ENCODE measurements around the gene CCNI.
"Not testable (repeated sequence)": the region's sequence is repeated elsewhere in the genome, so short reads cannot be mapped to it uniquely, and the experiment has no call there.

Gene CCNI

DNA sequence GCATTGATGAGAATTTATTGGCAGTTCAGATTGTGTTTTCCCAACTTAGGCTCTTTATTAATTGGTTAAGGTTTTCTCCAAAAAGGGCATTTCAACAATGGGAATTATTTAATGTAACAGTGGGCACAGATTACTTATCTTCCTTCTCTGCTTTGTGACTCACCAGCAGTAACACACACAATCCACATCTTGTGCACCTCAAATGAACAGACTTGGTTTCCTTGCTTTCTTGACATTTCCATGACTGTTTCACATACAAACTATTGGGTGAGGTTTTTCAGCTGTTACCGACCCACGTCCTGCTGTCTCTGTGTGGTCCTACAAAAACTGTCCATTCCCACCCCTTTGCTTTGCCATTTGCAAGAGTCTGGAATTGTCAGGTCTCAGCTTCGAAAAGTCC lies 38.1 kb downstream of the CCNI start:
- H3K27ac Mint-ChIP-seq, result no peak overlapping the region
- H3K4me3 Mint-ChIP-seq, result no peak overlapping the region
- no peaks in the 10 kb centered on the region for H3K9me3 Mint-ChIP-seq
- peaks cover 10% of the 10 kb centered on the region for H3K4me1 Mint-ChIP-seq (ENCODE audit: low read depth)
- H3K36me3 Mint-ChIP-seq (ENCODE audit: low read depth), result peaks cover 69% of the 10 kb centered on the region
- H3K27me3 Mint-ChIP-seq, result no peaks in the 10 kb centered on the region

GRCh38 chr4:77037168-77037567 lies 38.6 kb downstream of the CCNI start:
- peaks cover 14% of the 10 kb centered on the region for H3K4me1 Mint-ChIP-seq (ENCODE audit: low read depth)
- H3K4me3 Mint-ChIP-seq, H3K9me3 Mint-ChIP-seq, H3K27ac Mint-ChIP-seq, H3K27me3 Mint-ChIP-seq: not testable (repeated sequence)
- H3K36me3 Mint-ChIP-seq (ENCODE audit: low read depth), result peaks cover 74% of the 10 kb centered on the region

DNA sequence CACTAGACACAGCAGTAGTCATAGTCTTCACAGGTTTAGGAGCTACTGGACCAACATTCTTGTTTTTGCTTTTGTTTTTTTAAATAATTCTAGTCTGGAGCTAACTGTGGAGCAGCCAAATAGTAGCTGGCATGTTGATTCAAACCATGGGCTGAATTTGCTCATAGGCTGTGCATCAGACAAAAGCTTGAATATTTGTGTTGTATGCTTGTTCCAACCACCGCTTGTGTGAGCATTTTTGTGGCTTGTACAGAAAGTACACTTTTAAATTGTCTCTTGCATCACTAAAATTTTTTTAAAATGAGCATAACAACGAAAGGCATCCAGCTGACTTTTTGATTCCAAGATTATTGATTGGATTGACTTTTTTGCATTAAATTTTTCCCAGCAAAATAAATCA lies 39.6 kb downstream of the CCNI start:
- Mint-ChIP-seq H3K27ac (no peak overlapping the region), H3K9me3 (no peaks in the 10 kb centered on the region), H3K4me3 (no peak overlapping the region), H3K27me3 (no peaks in the 10 kb centered on the region), H3K36me3 (ENCODE audit: low read depth) (peaks cover 78% of the 10 kb centered on the region), H3K4me1 (ENCODE audit: low read depth) (peaks cover 21% of the 10 kb centered on the region)

DNA sequence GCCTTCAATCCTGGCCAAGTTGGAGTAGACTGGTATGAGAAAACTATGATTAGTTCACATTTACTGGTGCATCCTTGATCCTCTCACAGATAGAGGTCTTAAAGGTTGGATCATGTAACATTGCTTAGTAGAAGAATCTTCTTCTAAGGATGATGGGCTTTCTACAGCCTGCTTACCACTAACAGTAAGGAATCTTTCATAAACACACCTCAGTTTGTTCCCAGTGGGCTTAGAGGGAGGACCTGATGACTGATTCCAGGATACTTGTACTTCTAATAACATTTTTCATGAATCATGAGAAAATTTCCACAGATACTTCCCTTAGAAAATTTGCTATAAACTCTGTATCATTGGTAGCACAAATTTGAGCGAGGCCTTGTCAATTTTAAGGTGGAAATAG lies 40.6 kb downstream of the CCNI start:
- no peaks in the 10 kb centered on the region for H3K9me3 Mint-ChIP-seq
- H3K36me3 Mint-ChIP-seq (ENCODE audit: low read depth), result peaks cover 79% of the 10 kb centered on the region
- no peaks in the 10 kb centered on the region for H3K27me3 Mint-ChIP-seq
- no peak overlapping the region for H3K27ac Mint-ChIP-seq
- H3K4me1 Mint-ChIP-seq (ENCODE audit: low read depth), result peaks cover 22% of the 10 kb centered on the region
- H3K4me3 Mint-ChIP-seq, result no peak overlapping the region

DNA sequence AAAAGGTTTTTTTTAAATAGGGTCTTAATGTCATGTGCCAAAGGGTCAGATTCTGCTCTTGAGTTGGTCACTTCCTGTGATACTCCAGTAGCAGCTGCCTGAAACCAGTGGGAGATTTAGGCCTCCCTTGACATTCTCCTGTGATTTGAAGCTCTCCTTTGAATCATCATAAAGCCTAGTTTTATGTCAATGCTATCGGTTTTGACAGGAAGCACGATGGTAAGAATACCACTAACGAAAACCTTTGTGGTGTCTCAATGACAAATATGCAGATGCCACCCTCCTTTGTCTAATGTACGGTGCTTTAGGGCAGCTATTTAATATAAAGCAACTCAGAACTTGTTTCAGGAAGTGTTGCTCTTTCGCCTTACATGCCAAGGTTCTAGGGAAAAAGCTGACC lies 44.2 kb downstream of the CCNI start:
- no peaks in the 10 kb centered on the region for H3K9me3 Mint-ChIP-seq
- no peaks in the 10 kb centered on the region for H3K27me3 Mint-ChIP-seq
- peaks cover 49% of the 10 kb centered on the region for H3K4me1 Mint-ChIP-seq (ENCODE audit: low read depth)
- peak overlapping the region; percentile 42 for H3K27ac Mint-ChIP-seq
- no peak overlapping the region for H3K4me3 Mint-ChIP-seq
- H3K36me3 Mint-ChIP-seq (ENCODE audit: low read depth), result peaks cover 75% of the 10 kb centered on the region

- H3K9me3 Mint-ChIP-seq, H3K27ac Mint-ChIP-seq, H3K4me3 Mint-ChIP-seq, H3K27me3 Mint-ChIP-seq: not testable (repeated sequence)
- H3K4me1 Mint-ChIP-seq (ENCODE audit: low read depth), result peaks cover 67% of the 10 kb centered on the region
- peaks cover 76% of the 10 kb centered on the region for H3K36me3 Mint-ChIP-seq (ENCODE audit: low read depth)
Measured at GRCh38 chr4:77029757-77030156, 46.0 kb downstream of the CCNI start.

- Mint-ChIP-seq H3K4me1 (ENCODE audit: low read depth) (peaks cover 72% of the 10 kb centered on the region), H3K36me3 (ENCODE audit: low read depth) (peaks cover 74% of the 10 kb centered on the region), H3K27me3 (no peaks in the 10 kb centered on the region), H3K9me3 (no peaks in the 10 kb centered on the region), H3K27ac (peak overlapping the region; percentile 78), H3K4me3 (no peak overlapping the region)
Measured at GRCh38 chr4:77028246-77028645, 47.5 kb downstream of the CCNI start.

- H3K9me3 Mint-ChIP-seq, result no peaks in the 10 kb centered on the region
- H3K4me3 Mint-ChIP-seq, result peak overlapping the region; percentile 57
- H3K4me1 Mint-ChIP-seq (ENCODE audit: low read depth), result peaks cover 59% of the 10 kb centered on the region
- H3K36me3 Mint-ChIP-seq (ENCODE audit: low read depth), result peaks cover 70% of the 10 kb centered on the region
- no peaks in the 10 kb centered on the region for H3K27me3 Mint-ChIP-seq
- peak overlapping the region; percentile 63 for H3K27ac Mint-ChIP-seq
Measured at GRCh38 chr4:77026322-77026704, 49.5 kb downstream of the CCNI start.

DNA sequence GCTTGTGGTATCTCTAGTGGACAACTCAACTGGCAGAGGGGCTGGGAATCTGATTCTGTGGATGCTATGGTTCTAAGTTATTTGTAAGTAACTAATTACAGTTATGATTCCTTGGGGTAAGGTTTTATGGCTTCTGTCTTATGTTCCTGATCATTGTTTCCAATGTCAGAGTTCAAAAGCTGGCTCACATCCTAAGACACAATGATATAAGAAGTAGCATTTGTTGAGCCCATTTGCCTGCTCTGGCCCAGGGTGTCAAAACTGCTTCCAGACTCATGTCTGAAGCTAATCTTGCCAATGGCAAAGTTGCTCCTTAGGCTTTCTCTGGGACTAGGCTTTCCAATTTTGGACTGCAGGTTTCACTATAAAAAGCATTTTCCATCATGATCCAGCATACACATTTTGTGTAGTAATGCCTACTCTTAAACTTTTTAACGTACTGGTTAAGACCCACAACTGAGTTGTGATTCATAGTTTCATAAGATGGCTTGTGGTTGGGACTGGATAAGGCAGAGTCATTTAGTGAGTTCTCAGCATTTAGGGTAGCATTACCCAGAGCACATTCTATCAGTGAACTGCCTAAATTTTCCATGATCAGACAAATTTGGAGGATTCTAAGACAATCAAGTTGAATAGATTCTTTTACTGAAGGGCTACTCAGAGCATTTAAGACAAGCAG lies 50.0 kb downstream of the CCNI start:
- Mint-ChIP-seq H3K27ac (peak overlapping the region; percentile 63), H3K36me3 (ENCODE audit: low read depth) (peaks cover 70% of the 10 kb centered on the region), H3K9me3 (no peaks in the 10 kb centered on the region), H3K4me1 (ENCODE audit: low read depth) (peaks cover 54% of the 10 kb centered on the region), H3K4me3 (peak overlapping the region; percentile 57), H3K27me3 (no peaks in the 10 kb centered on the region)

DNA sequence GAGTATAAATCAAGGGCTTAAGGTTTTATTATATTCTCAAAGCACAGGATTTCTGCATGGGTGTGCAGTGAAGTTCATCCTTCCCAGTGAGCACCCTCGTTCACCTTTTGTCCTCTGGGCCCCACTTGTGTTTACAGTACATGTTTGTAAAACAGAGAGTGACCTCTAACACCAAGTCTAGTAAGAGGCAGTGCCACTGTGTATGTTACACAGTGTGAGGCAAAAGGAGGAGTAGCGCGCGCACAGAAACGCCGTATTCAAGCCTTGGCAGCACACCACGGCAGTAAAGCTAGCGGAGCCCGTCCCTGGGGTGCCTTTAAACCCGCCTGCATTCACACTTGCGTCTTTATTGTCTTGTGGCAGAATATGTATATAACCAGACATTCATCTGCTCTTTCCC lies 51.9 kb downstream of the CCNI start:
- Mint-ChIP-seq H3K27ac (no peak overlapping the region), H3K36me3 (ENCODE audit: low read depth) (peaks cover 72% of the 10 kb centered on the region), H3K27me3 (no peaks in the 10 kb centered on the region), H3K9me3 (no peaks in the 10 kb centered on the region), H3K4me1 (ENCODE audit: low read depth) (peaks cover 44% of the 10 kb centered on the region), H3K4me3 (no peak overlapping the region)

DNA sequence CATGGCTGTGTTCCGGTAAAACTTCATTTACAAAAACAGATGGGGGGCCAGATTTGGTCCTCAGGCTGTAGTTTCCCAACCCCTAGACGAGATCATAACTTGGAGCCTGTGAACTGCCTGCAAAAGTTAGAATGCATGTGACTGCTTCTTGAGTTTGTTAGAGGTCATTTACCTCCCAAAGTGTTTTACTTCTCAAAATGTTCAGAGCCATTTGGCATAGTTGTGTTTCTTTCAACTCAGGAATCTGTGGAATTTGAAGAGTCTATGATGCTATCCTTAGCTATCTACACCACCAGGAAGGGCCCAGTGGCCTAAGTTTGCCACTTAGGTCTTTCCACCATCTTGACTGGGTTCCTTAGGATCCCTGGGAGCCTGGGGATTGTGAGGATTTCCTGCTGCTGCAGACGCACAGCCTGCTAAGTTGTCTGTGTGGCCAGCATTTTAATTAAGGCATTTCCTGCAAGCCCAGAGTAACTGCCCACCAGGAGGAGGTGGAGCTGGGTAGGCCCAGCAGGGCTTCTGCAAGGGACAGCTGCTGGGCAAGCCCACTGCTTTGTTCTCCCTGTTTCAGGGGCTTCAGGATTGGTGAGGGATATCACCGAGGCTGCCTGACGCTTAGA lies 53.1 kb downstream of the CCNI start:
- Mint-ChIP-seq H3K27ac (no peak overlapping the region), H3K9me3 (no peaks in the 10 kb centered on the region), H3K36me3 (ENCODE audit: low read depth) (peaks cover 65% of the 10 kb centered on the region), H3K4me3 (no peak overlapping the region), H3K27me3 (no peaks in the 10 kb centered on the region), H3K4me1 (ENCODE audit: low read depth) (peaks cover 31% of the 10 kb centered on the region)

DNA sequence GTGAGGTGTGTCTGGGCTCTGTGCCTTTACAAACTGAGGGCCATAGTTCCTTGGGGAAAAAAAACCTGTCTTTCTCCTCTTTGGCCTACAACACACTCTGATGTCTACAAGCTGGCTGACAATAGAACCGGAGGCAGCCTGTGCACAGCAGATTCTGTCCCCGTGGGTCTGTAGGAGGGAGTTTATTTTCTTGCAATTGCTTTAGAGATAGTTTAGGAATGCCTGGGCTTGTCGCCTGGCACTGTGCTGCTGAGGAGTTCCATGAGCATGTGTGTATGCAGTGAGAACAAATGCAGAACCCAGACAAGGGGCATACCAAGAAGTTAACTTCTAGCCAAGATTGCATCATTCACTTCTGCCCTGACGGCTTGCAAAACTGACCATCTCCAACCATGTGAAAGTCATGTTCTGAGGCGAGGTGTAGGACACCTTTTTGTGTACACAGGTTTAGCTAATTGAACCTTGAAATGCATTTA lies 54.1 kb downstream of the CCNI start:
- Mint-ChIP-seq H3K4me3 (no peak overlapping the region), H3K4me1 (ENCODE audit: low read depth) (peaks cover 24% of the 10 kb centered on the region), H3K27me3 (no peaks in the 10 kb centered on the region), H3K27ac (no peak overlapping the region), H3K36me3 (ENCODE audit: low read depth) (peaks cover 70% of the 10 kb centered on the region), H3K9me3 (no peaks in the 10 kb centered on the region)

- Mint-ChIP-seq H3K9me3 (no peaks in the 10 kb centered on the region), H3K27me3 (no peaks in the 10 kb centered on the region), H3K36me3 (ENCODE audit: low read depth) (peaks cover 66% of the 10 kb centered on the region), H3K27ac (no peak overlapping the region), H3K4me1 (ENCODE audit: low read depth) (peaks cover 14% of the 10 kb centered on the region), H3K4me3 (no peak overlapping the region)
Measured at GRCh38 chr4:77020017-77020416, 55.8 kb downstream of the CCNI start.

DNA sequence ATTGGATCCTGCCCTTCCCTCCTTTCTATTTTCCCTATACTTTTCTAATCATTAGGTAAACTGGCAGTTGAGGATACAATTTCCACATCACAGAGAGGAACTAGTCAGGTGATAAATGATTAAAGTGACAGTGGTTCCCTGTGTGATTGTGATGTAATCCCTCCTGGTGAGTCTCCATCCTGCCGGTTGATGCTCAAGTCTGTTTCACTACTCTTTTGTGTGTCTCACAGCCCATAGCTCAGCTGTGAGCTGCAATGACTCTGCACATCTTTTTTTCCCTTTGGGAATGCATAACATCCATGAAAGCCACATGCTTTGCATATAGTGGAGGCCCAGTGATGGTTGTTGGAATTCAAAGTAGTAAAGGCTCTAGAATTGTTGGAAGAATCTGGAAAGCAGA lies 60.4 kb downstream of the CCNI start:
- no peak overlapping the region for H3K27ac Mint-ChIP-seq
- peaks cover 38% of the 10 kb centered on the region for H3K4me1 Mint-ChIP-seq (ENCODE audit: low read depth)
- peaks cover 77% of the 10 kb centered on the region for H3K36me3 Mint-ChIP-seq (ENCODE audit: low read depth)
- no peaks in the 10 kb centered on the region for H3K9me3 Mint-ChIP-seq
- H3K27me3 Mint-ChIP-seq, result no peaks in the 10 kb centered on the region
- no peak overlapping the region for H3K4me3 Mint-ChIP-seq

GRCh38 chr4:77014256-77014655 lies 61.5 kb downstream of the CCNI start:
- Mint-ChIP-seq H3K4me1 (ENCODE audit: low read depth) (peaks cover 43% of the 10 kb centered on the region), H3K27me3 (no peaks in the 10 kb centered on the region), H3K36me3 (ENCODE audit: low read depth) (peaks cover 70% of the 10 kb centered on the region), H3K4me3 (no peak overlapping the region), H3K27ac (no peak overlapping the region), H3K9me3 (no peaks in the 10 kb centered on the region)

DNA sequence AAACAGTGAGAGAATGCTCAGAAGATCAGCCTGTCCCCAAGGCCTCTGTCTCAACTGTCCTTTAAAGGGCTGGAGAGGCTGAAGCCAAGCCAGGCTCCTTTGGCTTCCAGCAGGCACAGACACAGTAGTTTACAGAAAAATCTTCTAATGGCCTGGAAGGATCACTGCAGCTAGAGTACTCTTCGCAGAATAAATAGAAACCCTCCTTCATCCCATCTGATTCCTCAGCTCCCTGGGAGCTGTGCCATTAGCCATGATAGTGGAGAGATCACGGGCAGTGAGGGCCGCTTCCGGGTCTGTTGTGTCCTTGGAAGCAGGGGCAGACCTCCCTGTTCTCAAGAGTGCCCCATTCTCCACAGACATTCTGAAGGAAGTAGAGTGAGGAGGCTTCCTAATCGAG lies 63.1 kb downstream of the CCNI start:
- H3K4me1 Mint-ChIP-seq (ENCODE audit: low read depth), result peaks cover 58% of the 10 kb centered on the region

More for the DNA sequence above, 63.1 kb downstream of the CCNI start:
- Mint-ChIP-seq H3K27me3 (no peaks in the 10 kb centered on the region), H3K27ac (peak overlapping the region; percentile 33), H3K36me3 (ENCODE audit: low read depth) (peaks cover 79% of the 10 kb centered on the region), H3K9me3 (no peaks in the 10 kb centered on the region), H3K4me3 (no peak overlapping the region)

Data from stimulated activated naive CD8-positive, alpha-beta T cell treated with anti-CD3 and anti-CD28 coated beads, Interleukin-15, Interleukin-2, amounts not matched to agents 100 ng/mL and 50 ng/mL, for 24 hours (primary cell).